ENCODE results near the gene SFXN5.
"Not testable (repeated sequence)": the region's sequence is repeated elsewhere in the genome, so short reads cannot be mapped to it uniquely, and the experiment has no call there.

SFXN5 gene

DNA sequence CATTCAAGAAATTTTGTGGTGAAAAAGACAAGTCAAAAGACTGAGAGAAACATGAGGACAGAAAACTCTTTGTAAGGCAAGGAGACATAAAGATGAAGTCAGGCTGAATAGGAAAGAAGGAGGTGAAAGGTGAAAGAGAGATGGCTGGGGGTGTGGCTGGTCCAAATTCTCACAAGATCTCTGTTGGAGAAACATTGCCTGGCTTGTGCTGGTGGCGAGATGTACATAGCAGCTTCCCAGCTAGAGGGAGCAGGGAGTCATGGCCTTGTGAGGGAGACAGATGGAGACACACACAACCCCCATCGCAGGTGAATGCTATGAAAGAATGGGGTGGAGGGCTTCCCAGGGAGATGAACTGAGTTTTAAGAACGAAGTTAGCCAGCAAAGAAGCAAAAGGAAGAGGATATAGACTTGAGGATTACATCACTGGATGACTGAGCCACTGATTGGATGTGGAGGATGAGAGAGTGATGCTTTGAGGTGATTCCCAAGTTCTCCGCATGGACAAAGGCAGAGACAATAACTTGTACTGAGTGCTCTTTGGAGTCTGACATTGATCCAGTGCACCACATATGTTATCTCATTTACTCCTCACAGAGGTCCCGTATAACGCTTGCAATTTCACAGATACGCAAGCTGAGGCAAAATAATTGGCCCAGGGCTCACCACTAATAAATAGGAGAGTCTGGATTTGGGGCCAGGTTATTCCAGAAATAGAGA is 157.9 kb downstream of the SFXN5 start:
- in situ Hi-C loops (cut with HindIII; ENCODE audit: low pct_ligation_motif_present, low pct_unique_long_range_greater_than_20kb, low sequenced_read_pairs) = no loop called here

GRCh38 chr2:72911256-72911655 is 160.3 kb downstream of the SFXN5 start:
- peak; percentile 31 for DNase-seq
- in situ Hi-C loops (cut with HindIII; ENCODE audit: low pct_ligation_motif_present, low pct_unique_long_range_greater_than_20kb, low sequenced_read_pairs) = no loop called here

More for the DNA sequence above, 157.9 kb downstream of the SFXN5 start:
- DNase-seq = peak; percentile 20

DNA sequence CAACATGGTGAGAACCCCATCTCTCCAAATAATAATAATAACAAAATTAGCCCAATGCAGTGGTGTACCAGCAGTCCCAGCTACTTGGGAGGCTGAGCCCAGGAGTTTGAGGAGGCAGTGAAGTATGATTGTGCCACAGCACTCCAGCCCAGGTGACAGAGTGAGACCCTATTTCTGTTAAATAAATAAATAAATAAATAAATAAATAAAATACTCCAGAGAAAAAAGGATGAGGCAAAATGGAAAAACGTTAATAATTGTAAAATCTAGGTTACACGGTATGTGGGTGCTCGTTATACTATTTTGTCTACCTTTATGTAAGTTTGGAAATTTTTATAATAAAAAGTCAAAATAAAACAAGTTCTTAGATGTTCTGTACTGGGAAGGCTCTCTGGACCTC is 162.8 kb downstream of the SFXN5 start:
- in situ Hi-C loops (cut with HindIII; ENCODE audit: low pct_ligation_motif_present, low pct_unique_long_range_greater_than_20kb, low sequenced_read_pairs) = no loop called here
- DNase-seq = no peak

GRCh38 chr2:72907369-72907768 is 164.1 kb downstream of the SFXN5 start:
- in situ Hi-C loops (cut with HindIII; ENCODE audit: low pct_ligation_motif_present, low pct_unique_long_range_greater_than_20kb, low sequenced_read_pairs); DNase-seq: not testable (repeated sequence)

GRCh38 chr2:72901426-72901825 is 170.1 kb downstream of the SFXN5 start:
- DNase-seq = no peak
- in situ Hi-C loops (cut with HindIII; ENCODE audit: low pct_ligation_motif_present, low pct_unique_long_range_greater_than_20kb, low sequenced_read_pairs) = no loop called here

- in situ Hi-C loops (cut with HindIII; ENCODE audit: low pct_ligation_motif_present, low pct_unique_long_range_greater_than_20kb, low sequenced_read_pairs) = no loop called here
- DNase-seq = no peak
Observed at GRCh38 chr2:72900191-72900825, 171.2 kb downstream of the SFXN5 start.

- in situ Hi-C loops (cut with HindIII; ENCODE audit: low pct_ligation_motif_present, low pct_unique_long_range_greater_than_20kb, low sequenced_read_pairs) = no loop called here
- DNase-seq = no peak
Observed at GRCh38 chr2:72898585-72898906, 173.0 kb downstream of the SFXN5 start.

DNA sequence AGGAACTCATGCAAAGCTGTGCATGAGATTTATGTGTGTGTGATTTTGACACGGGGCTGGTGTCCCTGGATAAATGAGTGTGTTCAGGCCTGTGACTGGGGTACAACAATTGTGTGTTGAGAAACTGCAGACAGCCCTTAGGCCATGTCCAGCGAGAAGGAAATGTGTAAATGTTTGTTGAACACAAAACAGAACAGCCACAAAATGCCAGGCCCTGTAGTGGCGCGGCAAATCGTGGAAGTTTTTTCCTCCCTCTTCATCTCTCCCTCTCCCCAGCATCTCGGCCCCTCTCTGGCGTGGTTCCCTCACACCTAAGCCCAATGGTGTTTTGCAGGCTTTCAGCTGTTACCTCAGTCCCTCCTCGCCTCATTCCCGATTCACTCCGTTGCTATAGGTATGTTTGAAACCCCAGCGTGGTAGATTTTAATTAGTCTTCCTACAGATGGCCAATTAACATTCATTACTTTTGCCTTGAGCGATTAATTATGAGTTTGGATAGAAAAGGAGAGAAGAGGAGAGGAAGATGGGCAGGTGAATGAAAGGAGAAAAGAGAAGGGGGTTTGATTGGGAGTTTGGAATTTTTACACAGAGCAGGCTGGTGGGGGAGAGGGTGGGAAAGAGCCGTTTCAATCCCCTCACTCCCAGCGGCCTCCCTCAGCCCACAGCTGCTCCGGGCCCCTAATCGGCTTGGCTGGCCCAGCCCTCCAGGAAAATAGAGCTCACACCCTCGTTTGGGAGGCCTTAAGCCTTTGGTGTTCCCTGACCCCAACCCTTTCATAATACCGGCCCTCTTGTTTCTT is 173.5 kb downstream of the SFXN5 start:
- in situ Hi-C loops (cut with HindIII; ENCODE audit: low pct_ligation_motif_present, low pct_unique_long_range_greater_than_20kb, low sequenced_read_pairs) = no loop called here
- DNase-seq = no peak

- no peak for DNase-seq
- in situ Hi-C loops (cut with HindIII; ENCODE audit: low pct_ligation_motif_present, low pct_unique_long_range_greater_than_20kb, low sequenced_read_pairs) = no loop called here
Observed at GRCh38 chr2:72896446-72896845, 175.1 kb downstream of the SFXN5 start.

DNA sequence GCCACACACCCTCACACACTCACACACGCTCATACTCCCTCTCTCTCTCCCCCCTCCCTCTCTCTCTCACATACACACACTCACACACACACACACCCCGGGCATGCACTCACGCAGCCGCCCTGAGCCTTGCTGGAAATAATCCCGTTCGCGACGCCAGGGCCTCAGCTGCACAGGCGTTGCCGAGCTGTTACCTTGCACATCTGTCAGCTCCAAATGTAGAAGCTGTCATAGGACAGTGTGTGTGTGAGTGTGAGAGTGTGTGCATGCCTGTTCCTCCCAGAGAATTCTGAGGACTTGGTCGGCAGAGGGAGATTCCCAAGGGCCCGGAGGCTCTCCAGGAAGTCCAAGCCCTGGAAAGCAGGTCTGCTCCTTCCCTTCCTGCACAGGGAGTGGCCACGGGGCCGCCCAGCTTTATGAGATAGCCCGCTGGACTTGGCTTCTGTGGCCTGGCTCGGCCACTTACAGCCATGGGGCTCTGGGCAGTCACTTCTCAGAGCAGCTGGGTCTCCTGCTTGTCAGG is 175.7 kb downstream of the SFXN5 start:
- in situ Hi-C loops (cut with HindIII; ENCODE audit: low pct_ligation_motif_present, low pct_unique_long_range_greater_than_20kb, low sequenced_read_pairs) = no loop called here
- no peak for DNase-seq

DNA sequence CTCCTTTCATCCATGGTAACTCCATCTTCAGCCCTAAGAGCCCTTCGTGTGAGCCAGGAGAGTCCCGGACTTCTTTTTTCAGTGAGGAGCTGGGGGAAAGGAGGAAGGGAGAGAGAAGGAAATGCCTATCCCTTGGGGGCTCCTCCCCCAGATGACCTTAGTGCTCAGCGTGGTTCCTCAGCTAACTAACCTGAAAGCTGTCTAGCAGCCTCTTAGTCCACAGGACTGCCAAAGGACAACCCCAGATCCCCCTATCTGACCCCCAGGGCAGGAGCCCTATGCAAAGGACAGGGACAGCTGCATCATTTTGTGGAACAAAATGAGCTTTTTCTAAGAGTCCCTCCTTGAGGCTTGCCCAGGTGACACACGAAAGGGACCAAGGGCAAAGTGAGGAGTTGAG is 176.4 kb downstream of the SFXN5 start:
- in situ Hi-C loops (cut with HindIII; ENCODE audit: low pct_ligation_motif_present, low pct_unique_long_range_greater_than_20kb, low sequenced_read_pairs) = no loop called here
- DNase-seq = no peak

DNA sequence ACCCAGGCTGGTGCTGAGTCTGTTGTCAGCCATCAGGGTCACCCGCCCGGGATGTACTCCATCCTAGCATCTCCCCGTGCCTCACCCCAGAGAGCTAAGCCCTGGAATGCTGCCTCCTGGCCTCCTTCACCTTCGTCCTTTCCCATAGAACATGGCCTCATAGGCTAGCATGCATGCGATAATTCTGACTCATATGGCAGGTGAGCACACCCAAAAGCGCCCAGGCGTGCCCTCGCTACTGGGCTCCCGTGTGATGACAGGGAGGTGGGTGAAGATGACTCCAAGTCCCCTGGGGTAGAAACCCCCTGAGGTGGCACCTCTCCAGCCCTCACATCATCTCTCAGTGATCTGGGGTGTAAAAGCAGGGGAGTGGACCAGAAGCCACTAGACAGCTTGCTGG is 177.0 kb downstream of the SFXN5 start:
- in situ Hi-C loops (cut with HindIII; ENCODE audit: low pct_ligation_motif_present, low pct_unique_long_range_greater_than_20kb, low sequenced_read_pairs) = no loop called here
- DNase-seq = no peak

DNA sequence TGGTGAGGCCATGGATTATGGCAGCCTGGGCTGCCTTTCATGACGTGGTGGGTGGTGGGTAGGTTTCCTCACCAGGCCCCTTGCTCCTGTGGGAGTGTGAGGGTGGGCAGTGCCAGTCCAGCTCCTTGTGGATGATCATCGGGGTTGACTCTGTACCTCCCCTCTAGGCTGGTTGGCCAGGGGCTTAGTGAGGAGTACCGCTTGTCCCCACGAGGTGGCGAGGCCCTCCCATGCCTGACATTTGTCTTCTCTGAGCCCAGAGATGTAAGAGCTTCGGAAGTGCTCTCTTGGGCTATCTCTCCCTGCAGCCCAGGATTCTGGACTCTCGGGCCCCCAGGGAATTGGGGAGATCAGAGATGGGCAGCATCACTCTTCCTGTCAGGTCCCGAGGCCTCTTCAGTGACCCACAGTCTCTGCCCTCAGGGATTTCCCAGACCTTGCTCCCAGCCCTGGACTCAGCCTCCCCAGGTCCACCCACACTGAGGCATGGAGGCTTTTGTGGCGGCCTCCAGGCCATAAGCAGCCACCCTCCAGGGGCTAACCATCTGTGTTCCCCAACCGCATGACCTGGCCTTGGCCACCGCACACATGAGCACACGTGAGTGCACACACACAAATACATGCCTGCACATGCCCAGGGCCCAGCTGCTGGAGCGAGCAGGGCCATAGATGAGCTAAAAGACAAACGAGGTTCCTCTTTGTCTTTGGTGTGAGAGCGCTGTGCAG is 177.8 kb downstream of the SFXN5 start:
- DNase-seq = peak; percentile 76

DNA sequence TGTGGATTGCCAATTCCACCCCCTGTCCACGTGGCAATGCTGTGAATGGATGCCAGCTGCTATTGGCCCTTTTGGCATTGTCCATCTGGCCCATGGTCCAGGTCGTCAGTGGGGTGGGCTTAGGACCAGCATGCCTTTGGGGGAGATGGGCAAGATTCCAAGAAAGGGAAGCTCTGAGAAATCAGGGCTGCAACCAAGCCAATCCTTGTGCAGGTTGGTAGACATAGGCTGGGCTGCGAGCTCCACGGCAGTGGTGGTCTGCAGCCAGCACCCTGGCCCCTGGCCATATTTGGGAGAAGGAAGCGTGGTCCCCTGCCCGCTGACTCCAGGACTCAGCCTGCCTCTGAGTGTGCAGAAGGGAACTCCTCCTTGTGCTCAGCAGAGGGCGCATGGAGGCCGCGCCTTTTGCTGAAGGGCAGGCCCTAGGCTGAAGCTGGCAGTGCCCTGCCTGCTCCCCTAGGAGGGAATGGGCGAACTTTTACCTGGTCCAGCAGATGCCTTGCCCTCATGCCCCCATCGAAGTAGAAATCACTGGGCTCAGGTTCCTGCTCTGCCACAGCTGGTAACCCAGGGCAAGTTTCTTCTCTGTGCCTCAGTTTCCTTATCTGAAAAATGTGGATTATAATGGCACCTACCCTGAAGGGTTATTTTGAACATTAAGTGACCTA is 178.9 kb downstream of the SFXN5 start:
- DNase-seq = peak; percentile 89
- in situ Hi-C loops (cut with HindIII; ENCODE audit: low pct_ligation_motif_present, low pct_unique_long_range_greater_than_20kb, low sequenced_read_pairs) = no loop called here

More for the DNA sequence above, 177.8 kb downstream of the SFXN5 start:
- in situ Hi-C loops (cut with HindIII; ENCODE audit: low pct_ligation_motif_present, low pct_unique_long_range_greater_than_20kb, low sequenced_read_pairs) = no loop called here
